NB4 (cell line): Measurements from ENCODE around the gene TTC31.

Experiments used
- DNase-seq: peaks from one replicate; pipeline ENCODE4 v3.0.0; 2010; ENCODE audit warnings: low read depth
- H3K4me3 ChIP-seq: one replicate; pipeline ENCODE4 v1.5.1; 2011; ENCODE audit warnings: mild to moderate bottlenecking, low read depth, low read length, moderate library complexity
- MAX ChIP-seq: IDR thresholded peaks from 2 replicates; pipeline ENCODE4 v1.6.1; 2011; ENCODE audit warnings: low read depth, low read length
- MYC ChIP-seq: IDR thresholded peaks from 2 replicates; pipeline ENCODE4 v1.6.1; 2011; ENCODE audit warnings: low read depth, low read length
- POLR2A ChIP-seq: IDR thresholded peaks from 2 replicates; pipeline ENCODE4 v1.6.1; 2011; ENCODE audit warnings: mild to moderate bottlenecking; ENCODE audit not compliant: insufficient read length; ENCODE audit errors: extremely low read depth
- TF ChIP-seq, protein P1 (sequence below): IDR thresholded peaks from one replicate; pipeline ENCODE4 v1.5.1; 2012; ENCODE audit warnings: low read depth, low read length

Gene TTC31

GRCh38 chr2:74510272-74510671, 27.4 kb downstream of the TTC31 start:
- H3K4me3 ChIP-seq: no peak overlapping the region
- no peak for DNase-seq
- TF ChIP-seq, protein P1, sequence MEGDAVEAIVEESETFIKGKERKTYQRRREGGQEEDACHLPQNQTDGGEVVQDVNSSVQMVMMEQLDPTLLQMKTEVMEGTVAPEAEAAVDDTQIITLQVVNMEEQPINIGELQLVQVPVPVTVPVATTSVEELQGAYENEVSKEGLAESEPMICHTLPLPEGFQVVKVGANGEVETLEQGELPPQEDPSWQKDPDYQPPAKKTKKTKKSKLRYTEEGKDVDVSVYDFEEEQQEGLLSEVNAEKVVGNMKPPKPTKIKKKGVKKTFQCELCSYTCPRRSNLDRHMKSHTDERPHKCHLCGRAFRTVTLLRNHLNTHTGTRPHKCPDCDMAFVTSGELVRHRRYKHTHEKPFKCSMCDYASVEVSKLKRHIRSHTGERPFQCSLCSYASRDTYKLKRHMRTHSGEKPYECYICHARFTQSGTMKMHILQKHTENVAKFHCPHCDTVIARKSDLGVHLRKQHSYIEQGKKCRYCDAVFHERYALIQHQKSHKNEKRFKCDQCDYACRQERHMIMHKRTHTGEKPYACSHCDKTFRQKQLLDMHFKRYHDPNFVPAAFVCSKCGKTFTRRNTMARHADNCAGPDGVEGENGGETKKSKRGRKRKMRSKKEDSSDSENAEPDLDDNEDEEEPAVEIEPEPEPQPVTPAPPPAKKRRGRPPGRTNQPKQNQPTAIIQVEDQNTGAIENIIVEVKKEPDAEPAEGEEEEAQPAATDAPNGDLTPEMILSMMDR: no peak
- TF ChIP-seq POLR2A (no peak), MYC (no peak), MAX (no peak)

DNA sequence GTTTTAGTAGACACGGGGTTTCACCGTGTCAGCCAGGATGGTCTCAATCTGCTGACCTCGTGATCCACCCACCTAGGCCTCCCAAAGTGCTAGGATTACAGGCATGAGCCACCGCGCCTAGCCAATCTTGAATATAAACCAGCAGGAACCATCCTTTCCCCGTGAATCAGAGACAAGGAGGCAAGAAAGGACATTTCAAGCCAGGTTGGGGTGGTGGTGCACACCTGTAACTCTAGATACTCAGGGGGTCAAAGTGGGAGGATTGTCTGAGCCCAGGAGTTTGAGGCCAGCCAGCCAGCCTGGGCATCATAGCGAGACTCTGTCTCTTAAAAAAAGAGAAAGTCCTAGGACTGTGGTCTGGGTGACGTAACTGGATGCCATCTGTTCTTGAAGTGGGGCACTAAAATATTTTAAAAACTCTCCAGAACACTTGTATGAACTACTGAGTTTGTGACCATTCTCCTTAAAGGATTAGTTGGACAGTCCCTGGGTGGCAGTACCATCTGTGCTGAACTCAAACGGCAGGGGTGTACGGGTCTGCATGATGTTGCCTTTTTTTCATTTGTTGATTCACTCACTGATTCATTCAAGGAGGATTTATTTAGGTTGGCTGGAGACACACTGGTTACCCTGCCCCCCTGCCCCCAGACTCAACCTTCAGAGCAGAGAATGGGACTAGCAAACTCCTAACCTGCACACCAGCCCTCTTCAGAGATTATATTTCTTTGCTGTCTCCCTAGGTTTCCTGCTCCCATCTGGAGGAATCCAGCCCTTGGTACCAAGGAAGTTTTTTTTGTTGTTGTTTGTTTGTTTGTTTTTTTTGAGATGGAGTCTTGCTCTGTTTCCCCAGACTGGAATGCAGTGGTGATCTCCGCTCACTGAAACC, 28.5 kb downstream of the TTC31 start:
- DNase-seq: no peak
- TF ChIP-seq, protein P1: no peak
- no peak for TF ChIP-seq MAX
- TF ChIP-seq MYC: no peak
- TF ChIP-seq POLR2A: no peak
- no peak overlapping the region for H3K4me3 ChIP-seq

DNA sequence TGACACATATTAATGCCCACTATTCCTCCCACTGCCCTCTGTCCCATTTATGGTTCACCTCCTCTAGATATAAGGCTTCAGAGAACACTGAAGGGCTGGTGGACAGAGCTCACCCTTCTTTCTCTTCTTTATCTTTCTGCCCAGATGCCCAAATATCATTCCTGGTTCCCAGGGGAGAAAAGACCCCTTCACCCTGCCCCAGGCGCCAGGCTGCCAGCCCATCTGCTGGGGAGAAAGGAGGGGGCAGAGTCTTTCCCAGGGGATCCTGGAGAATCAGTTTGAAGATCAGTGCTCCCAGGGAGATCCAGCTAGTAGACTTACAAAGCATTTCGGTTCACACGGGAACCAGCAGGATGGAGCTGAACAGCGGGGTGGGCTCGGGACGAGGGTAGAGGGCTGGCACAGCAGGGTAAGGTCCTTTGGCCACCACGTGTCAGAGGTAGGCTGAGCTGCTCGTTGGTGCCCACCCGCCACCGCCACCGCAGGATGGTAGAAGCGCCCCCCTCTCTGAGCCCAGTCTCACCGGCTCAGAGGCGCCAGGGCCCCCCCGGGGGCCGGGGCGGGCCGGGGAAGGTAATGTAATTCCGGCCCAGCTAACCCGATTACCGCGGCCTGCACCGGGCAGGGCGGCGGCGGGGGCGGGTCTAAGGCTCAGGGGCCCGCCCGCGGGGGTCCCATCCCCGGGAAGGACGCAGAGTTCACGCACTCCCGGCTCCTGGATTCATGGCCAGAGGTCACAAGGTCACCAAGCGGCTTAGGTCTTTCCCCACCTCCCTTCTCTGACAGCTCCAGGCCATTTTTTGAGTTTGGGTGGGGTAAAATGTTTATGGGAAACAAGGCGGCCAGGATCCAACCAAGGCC, 30.1 kb downstream of the TTC31 start:
- no peak for TF ChIP-seq POLR2A
- TF ChIP-seq MYC: no peak
- TF ChIP-seq, protein P1: no peak
- TF ChIP-seq MAX: no peak
- DNase-seq: no peak
- H3K4me3 ChIP-seq: no peak overlapping the region

DNA sequence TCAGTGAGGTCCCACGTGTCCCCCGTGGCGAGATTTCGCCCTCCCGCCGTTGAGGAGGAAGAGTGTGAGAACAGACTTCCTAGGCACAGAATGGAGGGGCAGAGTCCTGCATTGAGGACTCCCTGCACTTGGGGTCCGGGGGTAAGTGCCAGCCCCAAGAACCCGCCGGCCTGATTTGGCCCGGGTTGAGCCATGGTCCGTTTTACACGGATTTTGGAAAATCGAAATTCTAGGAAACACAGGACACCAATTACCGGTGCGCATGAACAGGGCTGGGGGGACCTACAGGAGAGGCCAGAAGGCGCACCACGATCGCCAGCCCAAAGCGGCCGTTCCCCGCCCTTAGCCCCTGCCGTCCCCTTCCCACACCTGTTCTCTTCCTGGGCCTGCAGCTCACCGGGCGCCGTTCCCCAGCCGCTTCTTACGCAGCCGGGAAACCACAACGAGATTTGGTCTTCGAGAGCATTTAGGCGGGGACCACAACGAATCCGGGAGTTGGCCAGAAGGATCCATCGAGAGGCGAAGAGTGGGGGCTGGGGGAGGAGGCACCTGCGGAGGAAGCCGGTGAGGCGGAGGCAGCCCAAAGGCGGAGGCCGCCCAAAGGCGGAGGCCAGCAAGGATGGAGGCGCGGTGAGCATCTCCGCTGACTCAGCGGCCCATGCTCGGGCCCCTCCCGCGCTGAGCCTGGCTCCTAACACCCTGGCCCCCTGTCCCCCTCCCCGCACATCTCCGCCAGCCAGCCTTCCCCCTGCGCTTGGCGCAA, 30.9 kb downstream of the TTC31 start:
- H3K4me3 ChIP-seq: no peak overlapping the region
- TF ChIP-seq MYC: no peak
- TF ChIP-seq, protein P1: no peak
- TF ChIP-seq POLR2A: no peak
- no peak for TF ChIP-seq MAX
- no peak for DNase-seq

GRCh38 chr2:74514368-74515270, 31.7 kb downstream of the TTC31 start, which contains the start of gene TLX2:
Gene TLX2, plus strand, starts transcription at chr2:74514450. Its CDS starts 357 bp downstream, at chr2:74514807.
- DNase-seq: peak; percentile 53
- H3K4me3 ChIP-seq: no peak within 1 kb of the TSS
- TF ChIP-seq POLR2A (no peak), MAX (no peak), MYC (no peak)
- TF ChIP-seq, protein P1: no peak
